ENCODE measurements around the gene JPH3.
"Not testable (repeated sequence)": the region's sequence is repeated elsewhere in the genome, so short reads cannot be mapped to it uniquely, and the experiment has no call there.

The JPH3 gene

GRCh38 chr16:87721622-87722585, 119.6 kb downstream of the JPH3 start:
- ChIA-PET POLR2A (no interaction called here), CTCF (no interaction called here)
- TF ChIP-seq PKNOX1 (IDR thresholded peaks at IDR 0.05) (no peak), BHLHE40 (IDR thresholded peaks at IDR 0.05; ENCODE audit: borderline replicate concordance) (no peak), LEF1 (IDR thresholded peaks at IDR 0.05; ENCODE audit: borderline replicate concordance) (no peak), SUZ12 (IDR thresholded peaks at IDR 0.05) (no peak), L3MBTL2 (conservative IDR thresholded peaks at IDR 0.05) (no peak), SP1 (IDR thresholded peaks at IDR 0.05) (no peak), FOXK2 (IDR thresholded peaks at IDR 0.05) (no peak)
- DNase-seq (ENCODE audit: extremely low spot score), result no peak

- TF ChIP-seq NFRKB (IDR thresholded peaks at IDR 0.05), result no peak
- no peak for TF ChIP-seq PKNOX1 (IDR thresholded peaks at IDR 0.05)
- TF ChIP-seq L3MBTL2 (conservative IDR thresholded peaks at IDR 0.05), result no peak
- TF ChIP-seq SP1 (IDR thresholded peaks at IDR 0.05), result no peak
- TF ChIP-seq FOXA1 (IDR thresholded peaks at IDR 0.05), result no peak
- DNase-seq (ENCODE audit: extremely low spot score), result no peak
- ChIA-PET CTCF (no interaction called here), POLR2A (no interaction called here)
Observed at GRCh38 chr16:87722590-87723225, 120.4 kb downstream of the JPH3 start.

- CTCF ChIA-PET, result no interaction called here
- POLR2A ChIA-PET, result no interaction called here
- no peak for DNase-seq (ENCODE audit: extremely low spot score)
- no peak for TF ChIP-seq LEF1 (IDR thresholded peaks at IDR 0.05; ENCODE audit: borderline replicate concordance)
- TF ChIP-seq HDGF (IDR thresholded peaks at IDR 0.05; ENCODE audit: borderline replicate concordance), result no peak
- TF ChIP-seq SP1 (IDR thresholded peaks at IDR 0.05), result no peak
- no peak for TF ChIP-seq PKNOX1 (IDR thresholded peaks at IDR 0.05)
- TF ChIP-seq BHLHE40 (IDR thresholded peaks at IDR 0.05; ENCODE audit: borderline replicate concordance), result no peak
- no peak for TF ChIP-seq NFRKB (IDR thresholded peaks at IDR 0.05)
- TF ChIP-seq L3MBTL2 (conservative IDR thresholded peaks at IDR 0.05), result no peak
- TF ChIP-seq TARDBP (IDR thresholded peaks at IDR 0.05), result no peak
- no peak for TF ChIP-seq CTBP1 (IDR thresholded peaks at IDR 0.05; ENCODE audit: borderline replicate concordance)
- no peak for TF ChIP-seq FOXM1 (IDR thresholded peaks at IDR 0.05; ENCODE audit: borderline replicate concordance)
- no peak for TF ChIP-seq FOXK2 (IDR thresholded peaks at IDR 0.05)
- no peak for TF ChIP-seq SUZ12 (IDR thresholded peaks at IDR 0.05)
- no peak for TF ChIP-seq ZNF384 (IDR thresholded peaks at IDR 0.05)
- TF ChIP-seq ELF4 (IDR thresholded peaks at IDR 0.05), result no peak
Observed at GRCh38 chr16:87723226-87723623, 120.9 kb downstream of the JPH3 start.

- TF ChIP-seq ARNT (IDR thresholded peaks at IDR 0.05) (no peak), FOXK2 (IDR thresholded peaks at IDR 0.05) (no peak), SUZ12 (IDR thresholded peaks at IDR 0.05) (no peak), BHLHE40 (IDR thresholded peaks at IDR 0.05; ENCODE audit: borderline replicate concordance) (no peak), ZNF384 (IDR thresholded peaks at IDR 0.05) (no peak), ELF4 (IDR thresholded peaks at IDR 0.05) (no peak), LEF1 (IDR thresholded peaks at IDR 0.05; ENCODE audit: borderline replicate concordance) (no peak), FOXM1 (IDR thresholded peaks at IDR 0.05; ENCODE audit: borderline replicate concordance) (no peak), SP1 (IDR thresholded peaks at IDR 0.05) (no peak), FOXA1 (IDR thresholded peaks at IDR 0.05) (no peak)
- ChIA-PET POLR2A (no interaction called here), CTCF (no interaction called here)
Observed at GRCh38 chr16:87724490-87725291, 122.4 kb downstream of the JPH3 start.

GRCh38 chr16:87725596-87726235, 123.4 kb downstream of the JPH3 start:
- no peak for TF ChIP-seq PKNOX1 (IDR thresholded peaks at IDR 0.05)
- TF ChIP-seq FOXK2 (IDR thresholded peaks at IDR 0.05), result no peak
- peak; percentile 44; the same call in 1 of the 2 replicates for TF ChIP-seq L3MBTL2 (conservative IDR thresholded peaks at IDR 0.05)
- TF ChIP-seq NFRKB (IDR thresholded peaks at IDR 0.05), result no peak
- ChIA-PET CTCF (no interaction called here), POLR2A (no interaction called here)
- DNase-seq (ENCODE audit: extremely low spot score), result peak; percentile 34

More at GRCh38 chr16:87724490-87725291, 122.4 kb downstream of the JPH3 start:
- no peak for DNase-seq (ENCODE audit: extremely low spot score)

- CTCF ChIA-PET; POLR2A ChIA-PET; DNase-seq (ENCODE audit: extremely low spot score): not testable (repeated sequence)
Observed at GRCh38 chr16:87726577-87726976, 124.3 kb downstream of the JPH3 start.

Measured in HEK293T (cell line).